ENCODE results near the gene RHOD.

RHOD gene

DNA sequence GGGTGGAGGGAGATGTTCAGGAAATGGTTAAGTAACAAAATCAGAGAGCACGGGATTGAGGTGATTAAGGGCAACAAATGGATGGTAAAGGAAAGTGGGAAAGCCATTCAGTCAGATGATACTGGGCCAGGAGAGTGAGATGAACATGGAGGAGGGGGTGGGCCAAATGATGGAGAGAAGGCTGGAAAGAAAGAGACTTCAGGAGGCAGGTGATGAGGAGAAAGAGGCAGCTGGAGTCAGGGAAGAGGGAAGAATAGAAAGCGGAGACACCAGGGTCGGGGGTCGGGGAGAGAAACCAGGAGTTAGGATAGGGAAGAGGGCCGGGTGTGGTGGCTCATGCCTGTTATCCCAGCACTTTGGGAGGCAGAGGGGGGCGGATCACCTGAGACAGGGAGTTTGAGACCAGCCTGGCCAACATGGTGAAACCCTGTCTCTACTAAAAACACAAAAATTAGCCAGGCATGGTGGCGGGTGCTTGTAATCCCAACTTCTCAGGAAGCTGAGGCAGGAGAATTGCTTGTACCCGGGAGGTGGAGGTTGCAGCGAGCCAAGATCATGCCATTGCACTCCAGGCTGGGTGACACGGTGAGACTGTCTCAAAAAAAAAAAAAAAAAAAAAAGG lies 57.7 kb downstream of the RHOD start:
- DNase-seq (ENCODE audit: low read depth in 3 of 3): no peak

DNA sequence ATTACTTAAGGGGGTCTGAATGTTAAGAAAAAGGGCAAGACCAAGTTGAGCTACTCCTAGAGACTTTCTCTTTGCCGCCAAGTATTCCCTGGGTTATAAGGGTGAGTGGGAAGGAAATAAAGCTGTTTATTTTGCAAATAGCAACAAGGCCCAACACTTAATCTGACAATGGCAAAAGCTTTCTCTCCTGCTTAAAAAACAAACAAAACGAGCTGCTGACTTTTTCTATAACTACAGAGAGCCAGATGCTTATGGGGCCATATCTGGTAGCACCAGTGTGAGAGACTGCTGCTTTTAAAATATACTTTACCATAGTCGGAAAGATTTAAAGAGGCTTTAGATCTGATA lies 60.1 kb downstream of the RHOD start:
- DNase-seq (ENCODE audit: low read depth in 3 of 3): no peak

DNA sequence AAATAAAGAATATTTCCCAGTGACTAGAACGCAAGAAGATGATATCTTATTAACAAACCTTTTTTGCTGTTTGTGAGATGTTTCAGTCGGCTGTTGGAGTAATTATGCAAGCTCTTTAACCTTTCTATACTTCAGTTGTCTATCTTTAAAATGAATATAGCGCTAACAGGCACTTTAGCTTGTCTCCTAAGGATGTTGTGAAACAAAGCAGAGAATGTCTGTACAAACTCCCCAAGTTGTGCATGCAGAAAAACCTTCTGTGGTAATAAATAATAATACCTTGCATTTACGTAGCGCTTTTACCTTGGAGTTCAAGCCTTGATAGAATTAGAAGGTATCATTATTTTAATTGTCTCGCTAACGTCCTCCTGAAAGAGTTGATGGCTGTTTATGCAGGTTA lies 60.5 kb downstream of the RHOD start:
- DNase-seq (ENCODE audit: low read depth in 3 of 3): no peak

DNA sequence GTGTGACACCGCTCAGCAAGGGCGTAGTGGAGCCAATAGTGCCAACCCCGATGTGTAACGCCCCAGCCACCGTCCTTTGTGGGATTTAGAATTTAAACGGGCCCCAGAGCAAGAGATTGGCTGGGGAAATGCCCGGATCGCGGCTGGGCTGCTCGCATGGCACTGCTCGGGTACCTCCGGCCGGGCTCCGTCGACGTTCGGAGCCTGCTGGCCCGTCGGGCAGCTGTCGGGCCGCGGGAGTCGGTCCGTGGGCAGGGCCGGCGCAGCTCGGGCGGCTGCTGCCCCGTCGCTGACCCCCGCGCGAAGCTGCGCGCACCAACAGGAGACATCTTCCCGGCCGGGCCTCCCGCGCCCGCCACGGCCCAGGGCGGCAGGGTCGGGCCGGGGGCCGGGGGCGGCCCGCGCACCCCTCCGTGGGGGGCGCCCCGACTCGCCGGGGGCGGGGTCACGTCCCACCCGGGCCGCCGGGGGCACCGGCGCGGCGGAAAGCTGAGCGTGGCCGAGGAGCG lies 61.1 kb downstream of the RHOD start:
- DNase-seq (ENCODE audit: low read depth in 3 of 3): peak in 1 of 3 experiments; percentile 5

DNA sequence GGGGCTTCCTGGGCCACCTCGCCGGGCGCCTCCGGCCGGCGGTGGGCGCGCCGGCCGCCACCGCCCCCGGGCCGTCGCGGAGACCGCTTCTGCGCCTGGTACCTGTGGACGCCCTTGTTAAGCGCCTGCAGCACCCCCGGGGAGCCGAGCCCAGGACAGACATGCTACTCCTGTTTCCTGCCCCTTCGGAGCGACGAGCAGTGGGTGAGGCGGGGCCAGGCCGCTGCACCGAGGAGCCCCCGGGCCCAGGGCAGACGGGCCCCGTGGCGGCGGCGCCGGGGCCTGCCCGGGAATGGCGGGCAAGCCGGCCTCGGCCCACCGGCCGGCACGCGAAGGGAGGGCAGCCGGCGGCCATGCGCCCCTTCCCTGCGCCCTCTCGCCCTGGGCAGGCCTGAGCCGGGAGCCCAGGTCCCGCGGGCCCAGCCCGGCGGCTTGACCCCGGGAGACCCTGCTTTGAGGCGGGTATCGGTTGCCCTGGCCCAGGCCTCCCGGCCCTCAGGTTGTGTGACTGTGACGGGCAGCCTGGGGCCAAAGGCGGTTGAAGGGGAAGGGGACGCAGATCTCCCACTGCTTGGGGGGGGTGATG lies 61.6 kb downstream of the RHOD start:
- peak; percentile 22 to 53 (median 28) for DNase-seq (ENCODE audit: low read depth in 3 of 3)

DNA sequence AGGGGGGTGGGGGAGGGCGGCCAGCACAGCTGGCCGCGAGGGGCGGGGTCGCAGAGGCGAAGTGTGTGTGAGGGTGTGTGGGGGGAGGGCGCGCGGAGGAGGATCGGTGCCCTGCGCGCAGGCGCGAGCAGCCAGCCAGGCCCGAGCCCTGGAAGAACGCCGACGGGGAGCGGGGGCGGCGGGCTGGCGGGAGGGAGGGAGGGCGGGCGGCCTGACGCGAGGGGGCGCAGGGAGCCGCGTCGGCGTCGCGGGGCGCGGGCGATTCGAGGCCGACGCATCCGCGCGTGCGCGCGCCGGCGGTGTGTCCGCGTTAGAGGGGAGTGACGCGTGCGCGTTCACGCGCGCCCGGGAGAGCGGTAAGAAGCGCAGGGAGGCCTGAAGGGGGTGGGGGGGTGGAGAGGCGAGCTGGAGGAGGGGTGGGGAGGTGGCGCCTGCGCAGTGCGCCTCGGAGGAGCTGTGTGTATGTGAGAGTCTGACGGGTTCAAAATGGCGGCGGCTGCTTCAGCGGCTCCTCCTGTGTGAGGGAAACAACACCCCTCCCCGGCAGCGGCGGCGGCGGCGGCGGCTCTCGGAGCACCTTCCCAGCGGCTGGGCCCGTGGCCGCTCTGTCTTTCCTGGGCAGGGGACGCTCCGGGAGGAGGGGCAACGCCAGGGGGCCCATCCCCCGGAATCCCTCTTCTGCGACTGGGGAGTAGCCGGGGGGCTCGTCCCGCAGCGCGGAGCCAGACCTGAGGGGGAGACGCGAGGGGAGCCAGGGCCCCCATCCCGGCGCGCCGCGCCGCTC lies 62.3 kb downstream of the RHOD start, which contains the start of gene KDM2A:
Gene KDM2A (plus strand): TSS at position 463 of the 784 bp plus-strand sequence. CDS start 2,054 bp downstream, outside the sequence.
- peak; percentile 95 to 99 (median 98) for DNase-seq (ENCODE audit: low read depth in 3 of 3)

DNA sequence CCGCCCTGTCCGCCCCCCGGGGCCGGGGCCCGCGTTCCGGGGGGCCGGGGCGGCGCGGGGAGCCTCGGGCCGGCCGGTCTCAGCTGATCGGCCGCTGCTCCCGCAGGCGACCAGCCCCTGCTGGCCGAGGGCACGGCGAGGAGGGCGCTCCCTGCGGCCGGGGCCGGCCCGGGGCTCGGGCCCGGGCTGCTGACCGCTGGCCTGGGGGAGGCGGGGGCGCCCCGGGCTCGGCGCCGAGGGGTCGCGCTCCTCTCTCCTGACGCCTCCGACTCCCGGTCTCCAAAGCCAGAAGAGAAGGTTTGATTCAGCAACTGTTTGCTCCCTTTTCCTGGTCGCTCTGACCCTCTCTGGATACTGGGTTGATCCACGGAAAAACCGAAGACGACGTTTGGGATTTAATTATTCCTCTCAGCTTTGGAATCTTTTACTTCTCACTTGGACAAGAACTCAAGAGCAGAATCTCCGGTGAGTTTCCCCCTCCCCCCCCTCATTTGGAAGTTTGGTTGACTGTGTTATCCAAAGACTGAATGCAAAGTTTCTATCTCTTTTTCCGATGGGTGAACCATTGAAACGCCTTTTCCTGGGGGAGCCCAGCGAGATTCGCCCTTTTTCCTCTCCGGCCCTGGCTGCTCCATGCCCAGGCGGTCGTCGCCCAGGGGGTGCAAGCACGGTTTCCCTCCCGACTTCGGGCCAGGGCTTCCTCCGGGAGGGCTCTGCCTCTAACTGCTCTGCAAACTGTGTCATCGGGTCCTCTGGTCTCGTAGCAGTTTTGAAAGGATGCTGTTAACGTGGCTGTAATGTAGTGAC lies 63.1 kb downstream of the RHOD start:
- no peak for DNase-seq (ENCODE audit: low read depth in 3 of 3)

DNA sequence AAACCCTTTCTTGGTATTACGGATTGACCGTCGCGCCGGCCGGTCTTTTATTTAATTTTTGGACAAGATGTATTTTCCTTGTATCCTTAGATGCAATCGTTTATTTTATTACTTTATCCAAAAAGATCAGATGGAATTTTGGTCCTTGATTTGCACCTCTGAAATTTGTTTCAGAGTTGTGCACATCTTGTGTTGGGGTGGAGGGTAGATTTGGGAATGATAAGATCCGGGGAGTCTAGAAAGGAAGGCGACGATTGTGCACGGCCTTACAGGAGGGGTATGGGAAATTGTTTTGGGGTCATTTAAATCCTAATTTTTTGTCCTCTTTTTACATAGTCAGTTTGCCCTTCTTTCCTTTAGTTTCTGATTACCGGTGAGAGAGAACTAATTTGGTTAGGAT lies 63.8 kb downstream of the RHOD start:
- no peak for DNase-seq (ENCODE audit: low read depth in 3 of 3)

DNA sequence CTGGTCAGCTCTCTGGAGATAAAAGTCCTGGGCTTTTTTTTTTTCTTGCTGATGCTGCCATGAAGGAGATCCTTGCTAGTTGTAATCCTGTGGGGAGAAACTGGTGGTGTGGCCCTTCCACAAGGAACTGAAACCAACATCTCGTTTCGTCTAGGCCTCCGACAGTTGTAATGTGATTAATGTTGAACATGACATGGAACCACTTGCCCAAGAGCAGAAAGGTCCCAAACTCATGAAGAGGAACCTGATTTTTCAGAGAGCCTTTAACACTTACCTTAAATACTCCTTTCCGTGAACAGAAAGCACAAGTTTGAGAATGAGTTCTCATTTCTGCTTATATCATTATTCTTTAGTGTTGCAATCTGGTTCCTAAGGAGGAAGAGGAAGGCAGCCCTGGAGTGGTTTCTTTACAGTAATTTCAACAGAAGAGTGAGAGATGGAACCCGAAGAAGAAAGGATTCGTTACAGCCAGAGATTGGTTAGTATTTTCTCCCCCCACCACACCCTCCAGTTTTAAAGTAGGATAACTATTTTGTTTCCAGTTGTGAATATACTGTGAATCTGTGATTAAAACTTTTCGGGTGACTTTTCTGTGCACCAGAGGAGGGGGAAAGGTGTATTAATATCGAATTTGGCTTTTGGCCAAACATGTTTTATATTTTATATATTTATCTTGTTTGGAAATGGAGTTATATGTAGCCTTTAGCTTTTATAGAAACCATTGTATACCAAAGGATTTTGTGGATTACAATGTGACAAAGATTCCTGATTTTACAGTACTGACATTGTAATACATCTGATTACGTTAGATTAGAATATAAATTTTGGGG lies 64.4 kb downstream of the RHOD start:
- no peak for DNase-seq (ENCODE audit: low read depth in 3 of 3)
